ENCODE measurements around the gene C19orf38. TPM values are rescaled to one million over a fixed set of nuclear protein-coding genes. Genes with fewer than 3 reads are reported as not detected.
"Not testable (repeated sequence)": the region's sequence is repeated elsewhere in the genome, so short reads cannot be mapped to it uniquely, and the experiment has no call there.

C19orf38 gene
- total RNA-seq, 1 experiment from 2014 or later, result 0.36 TPM

GRCh38 chr19:10850631-10851030 is 2.4 kb downstream of the C19orf38 start:
- no peak for DNase-seq (ENCODE audit: low read depth)

- DNase-seq (ENCODE audit: low read depth), result peak; percentile 58
These were observed 4.0 kb downstream of the C19orf38 start for GRCh38 chr19:10852098-10852800.

- DNase-seq (ENCODE audit: low read depth), result no peak
These were observed 4.7 kb downstream of the C19orf38 start for GRCh38 chr19:10852941-10853340.

- no peak for DNase-seq (ENCODE audit: low read depth)
These were observed 6.3 kb downstream of the C19orf38 start for GRCh38 chr19:10854350-10855089.

- peak; percentile 37 for DNase-seq (ENCODE audit: low read depth)
These were observed 7.8 kb downstream of the C19orf38 start for GRCh38 chr19:10855879-10856522.

- DNase-seq (ENCODE audit: low read depth), result not testable (repeated sequence)
These were observed 8.7 kb downstream of the C19orf38 start for GRCh38 chr19:10856899-10857298.

GRCh38 chr19:10858204-10858828 is 10.1 kb downstream of the C19orf38 start:
- DNase-seq (ENCODE audit: low read depth), result peak; percentile 34

GRCh38 chr19:10861103-10861651 is 13.0 kb downstream of the C19orf38 start:
- peak; percentile 35 for DNase-seq (ENCODE audit: low read depth)

GRCh38 chr19:10862561-10863106 is 14.4 kb downstream of the C19orf38 start:
- no peak for DNase-seq (ENCODE audit: low read depth)

- peak; percentile 80 for DNase-seq (ENCODE audit: low read depth)
These were observed 15.0 kb downstream of the C19orf38 start for GRCh38 chr19:10863107-10863717.

GRCh38 chr19:10864538-10864899 is 16.3 kb downstream of the C19orf38 start:
- DNase-seq (ENCODE audit: low read depth), result peak; percentile 73

GRCh38 chr19:10866495-10866894 is 18.3 kb downstream of the C19orf38 start:
- DNase-seq (ENCODE audit: low read depth), result no peak

GRCh38 chr19:10868872-10869547 is 20.8 kb downstream of the C19orf38 start:
- DNase-seq (ENCODE audit: low read depth), result no peak

GRCh38 chr19:10869872-10870311 is 21.7 kb downstream of the C19orf38 start:
- not testable (repeated sequence) for DNase-seq (ENCODE audit: low read depth)

- DNase-seq (ENCODE audit: low read depth), result no peak
These were observed 22.3 kb downstream of the C19orf38 start for GRCh38 chr19:10870501-10870954.

- peak; percentile 94 for DNase-seq (ENCODE audit: low read depth)
These were observed 22.9 kb downstream of the C19orf38 start, which contains the start of gene CARM1 for GRCh38 chr19:10870955-10871603. Gene CARM1 (plus strand): TSS chr19:10871553. CDS start chr19:10871703, 150 bp downstream.

GRCh38 chr19:10871711-10872545 is 23.7 kb downstream of the C19orf38 start:
- DNase-seq (ENCODE audit: low read depth), result no peak

- no peak for DNase-seq (ENCODE audit: low read depth)
These were observed 24.4 kb downstream of the C19orf38 start for GRCh38 chr19:10872546-10873107.
